Nephron (organoid): ENCODE data around the gene COQ5.
A peak's percentile ranks its signal among the peaks of the same experiment; 100 is the strongest.

Experiments used
- H3K27ac Mint-ChIP-seq, 3 experiments: 2 replicates each; pipeline ENCODE4 v1.8.0; 2020; ENCODE audit warnings: mixed read lengths in 3 of 3, mild to moderate bottlenecking in 2 of 3, moderate library complexity in 1 of 3
- H3K27me3 Mint-ChIP-seq: 2 replicates; pipeline ENCODE4 v1.8.0; 2021; ENCODE audit warnings: low read depth, mild to moderate bottlenecking, moderate library complexity, mixed read lengths
- H3K36me3 Mint-ChIP-seq: 2 replicates; pipeline ENCODE4 v1.8.0; 2020; ENCODE audit warnings: low read depth, mixed read lengths
- H3K4me1 Mint-ChIP-seq: 2 replicates; pipeline ENCODE4 v1.8.0; 2020; ENCODE audit warnings: mixed read lengths
- H3K4me3 Mint-ChIP-seq, 3 experiments: 2 replicates each; pipeline ENCODE4 v1.8.0; 2020; ENCODE audit warnings: mild to moderate bottlenecking in 3 of 3, mixed read lengths in 3 of 3, moderate library complexity in 2 of 3
- H3K9me3 Mint-ChIP-seq: 2 replicates; pipeline ENCODE4 v1.8.0; 2020; ENCODE audit warnings: mixed read lengths
- TF ChIP-seq, protein P1 (sequence below), 3 experiments: fragments of 200-600 bp; sonication (generic); IDR thresholded peaks; one replicate each; pipeline ENCODE4 v1.5.0; 2021; ENCODE audit warnings: antibody characterized with exemption in 3 of 3; ENCODE audit not compliant: unreplicated experiment in 3 of 3

The COQ5 gene

DNA sequence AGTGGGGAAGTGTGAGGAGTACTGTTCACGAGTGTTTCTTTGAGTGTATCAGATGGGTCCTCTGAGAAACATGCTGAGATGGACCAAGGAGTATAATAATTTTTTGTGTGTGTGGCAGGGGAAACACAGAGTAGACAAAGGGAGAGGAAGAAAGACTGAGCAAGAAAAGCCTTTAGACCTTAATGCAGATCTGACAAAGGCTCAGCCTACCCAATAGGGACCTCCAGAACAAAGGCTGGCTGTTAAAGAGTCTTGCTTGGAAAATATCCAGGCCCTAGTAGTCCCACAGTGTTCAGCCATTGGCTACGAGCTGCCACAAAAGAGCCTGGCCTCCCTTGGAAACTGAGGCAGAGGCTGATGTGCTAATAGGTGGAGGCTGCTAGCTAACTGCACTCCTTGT is 13.5 kb downstream of the COQ5 start:
- peaks cover 29% of the 10 kb centered on the region for H3K36me3 Mint-ChIP-seq
- no peaks in the 10 kb centered on the region for H3K9me3 Mint-ChIP-seq
- H3K4me1 Mint-ChIP-seq, result no peaks in the 10 kb centered on the region
- no peaks in the 10 kb centered on the region for H3K27me3 Mint-ChIP-seq
- no peak overlapping the region for H3K4me3 Mint-ChIP-seq
- TF ChIP-seq, protein P1, sequence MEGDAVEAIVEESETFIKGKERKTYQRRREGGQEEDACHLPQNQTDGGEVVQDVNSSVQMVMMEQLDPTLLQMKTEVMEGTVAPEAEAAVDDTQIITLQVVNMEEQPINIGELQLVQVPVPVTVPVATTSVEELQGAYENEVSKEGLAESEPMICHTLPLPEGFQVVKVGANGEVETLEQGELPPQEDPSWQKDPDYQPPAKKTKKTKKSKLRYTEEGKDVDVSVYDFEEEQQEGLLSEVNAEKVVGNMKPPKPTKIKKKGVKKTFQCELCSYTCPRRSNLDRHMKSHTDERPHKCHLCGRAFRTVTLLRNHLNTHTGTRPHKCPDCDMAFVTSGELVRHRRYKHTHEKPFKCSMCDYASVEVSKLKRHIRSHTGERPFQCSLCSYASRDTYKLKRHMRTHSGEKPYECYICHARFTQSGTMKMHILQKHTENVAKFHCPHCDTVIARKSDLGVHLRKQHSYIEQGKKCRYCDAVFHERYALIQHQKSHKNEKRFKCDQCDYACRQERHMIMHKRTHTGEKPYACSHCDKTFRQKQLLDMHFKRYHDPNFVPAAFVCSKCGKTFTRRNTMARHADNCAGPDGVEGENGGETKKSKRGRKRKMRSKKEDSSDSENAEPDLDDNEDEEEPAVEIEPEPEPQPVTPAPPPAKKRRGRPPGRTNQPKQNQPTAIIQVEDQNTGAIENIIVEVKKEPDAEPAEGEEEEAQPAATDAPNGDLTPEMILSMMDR (IDR thresholded peaks at IDR 0.05; ENCODE audit: unreplicated experiment in 3 of 3), result no peak
- H3K27ac Mint-ChIP-seq, result no peak overlapping the region

- TF ChIP-seq, protein P1 (IDR thresholded peaks at IDR 0.05; ENCODE audit: unreplicated experiment in 3 of 3), result no peak
- no peaks in the 10 kb centered on the region for H3K4me1 Mint-ChIP-seq
- no peaks in the 10 kb centered on the region for H3K9me3 Mint-ChIP-seq
- no peak overlapping the region for H3K27ac Mint-ChIP-seq
- peaks cover 38% of the 10 kb centered on the region for H3K36me3 Mint-ChIP-seq
- no peaks in the 10 kb centered on the region for H3K27me3 Mint-ChIP-seq
- no peak overlapping the region for H3K4me3 Mint-ChIP-seq
Observed at GRCh38 chr12:120514002-120514401, 15.0 kb downstream of the COQ5 start.

- Mint-ChIP-seq H3K4me1 (no peaks in the 10 kb centered on the region), H3K27ac (no peak overlapping the region), H3K27me3 (no peaks in the 10 kb centered on the region), H3K36me3 (peaks cover 35% of the 10 kb centered on the region), H3K4me3 (no peak overlapping the region), H3K9me3 (no peaks in the 10 kb centered on the region)
- TF ChIP-seq, protein P1 (IDR thresholded peaks at IDR 0.05; ENCODE audit: unreplicated experiment in 3 of 3), result no peak
Observed at GRCh38 chr12:120508537-120508936, 20.4 kb downstream of the COQ5 start.

DNA sequence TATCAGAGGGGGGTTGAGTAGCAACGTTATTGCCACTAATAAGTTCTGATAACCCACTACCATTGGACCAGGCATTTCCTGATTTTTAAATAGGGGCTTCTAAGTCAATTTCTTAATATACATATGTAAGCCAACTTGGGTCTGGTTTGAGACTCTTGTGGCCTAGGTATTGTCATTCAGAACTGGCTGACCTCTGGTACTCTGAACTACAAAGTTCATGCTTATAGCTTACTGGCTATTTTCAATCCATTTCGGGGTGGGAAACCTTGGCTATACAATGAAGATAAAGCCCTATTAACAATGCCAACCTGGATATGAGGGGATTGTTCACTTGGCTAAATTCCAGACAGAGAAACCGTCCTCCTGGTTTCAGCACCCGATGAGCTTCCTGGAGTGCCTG is 24.4 kb downstream of the COQ5 start:
- no peak overlapping the region for H3K27ac Mint-ChIP-seq
- TF ChIP-seq, protein P1 (IDR thresholded peaks at IDR 0.05; ENCODE audit: unreplicated experiment in 3 of 3), result no peak
- H3K27me3 Mint-ChIP-seq, result no peaks in the 10 kb centered on the region
- H3K9me3 Mint-ChIP-seq, result no peaks in the 10 kb centered on the region
- H3K4me3 Mint-ChIP-seq, result no peak overlapping the region
- H3K4me1 Mint-ChIP-seq, result peaks cover 4% of the 10 kb centered on the region
- H3K36me3 Mint-ChIP-seq, result peaks cover 43% of the 10 kb centered on the region

DNA sequence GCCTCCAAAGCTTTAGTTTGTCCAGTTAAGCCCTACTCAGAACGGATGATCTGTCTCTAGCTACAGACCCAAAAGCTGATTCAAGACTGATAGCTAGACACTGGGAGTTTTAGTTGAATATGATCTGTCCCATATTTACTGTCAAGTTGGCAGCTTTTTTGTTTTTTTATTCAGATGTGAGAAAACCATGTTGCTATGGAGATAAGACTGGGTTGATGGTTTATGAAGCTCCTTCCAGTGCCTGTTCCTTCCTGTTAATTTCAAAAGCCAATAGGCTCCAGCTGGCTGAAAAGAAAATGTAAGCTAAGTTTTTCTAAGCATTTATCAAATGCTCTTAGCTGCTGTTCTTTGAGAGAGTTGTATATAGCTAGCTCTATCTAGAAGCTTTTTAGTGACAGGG is 28.4 kb downstream of the COQ5 start:
- Mint-ChIP-seq H3K27me3 (no peaks in the 10 kb centered on the region), H3K27ac (peak overlapping the region in 2 of 3 experiments; percentile 9 to 35), H3K4me1 (peaks cover 22% of the 10 kb centered on the region), H3K36me3 (peaks cover 61% of the 10 kb centered on the region), H3K4me3 (peak overlapping the region; percentile 28 to 38 (median 38)), H3K9me3 (no peaks in the 10 kb centered on the region)
- TF ChIP-seq, protein P1 (IDR thresholded peaks at IDR 0.05; ENCODE audit: unreplicated experiment in 3 of 3), result no peak

DNA sequence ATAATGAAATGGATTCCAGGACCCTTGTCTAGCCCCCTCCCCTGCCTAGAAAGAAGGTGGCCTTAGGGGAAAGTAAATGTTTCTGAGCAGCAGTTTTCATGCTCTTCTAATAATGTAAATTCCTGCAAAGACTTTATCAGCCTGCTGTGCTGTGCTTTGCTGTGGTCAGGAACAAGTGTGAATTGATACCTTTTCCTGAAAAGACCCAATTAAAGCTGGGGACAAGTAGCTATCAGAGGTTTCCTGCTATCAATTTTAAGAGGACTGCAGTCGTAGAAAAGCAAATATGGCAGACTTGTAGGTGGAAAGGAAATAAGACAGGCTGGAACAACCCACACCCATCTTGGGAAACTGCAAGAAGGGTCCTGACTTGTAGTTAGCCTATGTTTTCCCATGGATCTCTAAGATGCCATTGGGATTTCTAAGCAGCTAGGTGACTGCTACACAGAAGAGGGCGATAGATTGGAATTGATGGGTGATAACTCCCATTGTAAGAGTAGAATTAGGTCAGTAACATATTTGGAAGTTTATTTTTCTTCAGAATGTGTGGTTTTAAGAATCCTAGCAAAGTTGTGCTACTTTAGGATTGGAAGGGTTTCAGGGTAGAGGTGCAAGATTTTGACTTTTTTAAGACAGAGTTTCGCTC is 30.0 kb downstream of the COQ5 start:
- H3K27ac Mint-ChIP-seq, result peak overlapping the region; percentile 2 to 8 (median 3)
- no peaks in the 10 kb centered on the region for H3K27me3 Mint-ChIP-seq
- H3K9me3 Mint-ChIP-seq, result no peaks in the 10 kb centered on the region
- TF ChIP-seq, protein P1 (IDR thresholded peaks at IDR 0.05; ENCODE audit: unreplicated experiment in 3 of 3), result no peak
- H3K36me3 Mint-ChIP-seq, result peaks cover 58% of the 10 kb centered on the region
- peaks cover 29% of the 10 kb centered on the region for H3K4me1 Mint-ChIP-seq
- H3K4me3 Mint-ChIP-seq, result peak overlapping the region; percentile 96 to 100 (median 97)
